Stimulated activated CD4-positive, alpha-beta T cell treated with anti-CD3 and anti-CD28 coated beads, Interleukin-1b, Interleukin-23, amount 100 ng/mL, for 1 hour (primary cell): Measurements from ENCODE around the gene POT1.
"Not testable (repeated sequence)": the region's sequence is repeated elsewhere in the genome, so short reads cannot be mapped to it uniquely, and the experiment has no call there.

Experiments
- DNase-seq, 2 donors: peaks; one replicate each; pipeline ENCODE4 v3.0.0-alpha.2; 2020; ENCODE audit warnings: low read depth in 2 of 2

POT1 gene

GRCh38 chr7:124929467-124930172, at the start of gene POT1:
TSS of gene POT1 (minus strand) at chr7:124929825. CDS start at chr7:124897173, 32,652 bp downstream.
- DNase-seq: peak; percentile 89 to 91

- DNase-seq: not testable (repeated sequence)
These were observed 45.5 kb upstream of the POT1 start for GRCh38 chr7:124975131-124975530.

- DNase-seq: no peak
These were observed 35.9 kb upstream of the POT1 start for GRCh38 chr7:124965553-124965952.

- no peak for DNase-seq
These were observed 30.1 kb upstream of the POT1 start for GRCh38 chr7:124959676-124960075.

GRCh38 chr7:124957952-124958351, 28.3 kb upstream of the POT1 start:
- DNase-seq: not testable (repeated sequence)

- DNase-seq: no peak
These were observed 26.5 kb upstream of the POT1 start for GRCh38 chr7:124956160-124956559.

GRCh38 chr7:124954790-124955189, 25.2 kb upstream of the POT1 start:
- no peak for DNase-seq

- no peak for DNase-seq
These were observed 16.1 kb upstream of the POT1 start for GRCh38 chr7:124945680-124946079.

- DNase-seq: no peak
These were observed 13.8 kb upstream of the POT1 start for GRCh38 chr7:124943472-124943871.

- no peak for DNase-seq
These were observed 12.8 kb upstream of the POT1 start for GRCh38 chr7:124942399-124942798.

GRCh38 chr7:124940306-124940705, 10.7 kb upstream of the POT1 start:
- DNase-seq: no peak

- DNase-seq: no peak
These were observed 8.5 kb upstream of the POT1 start for GRCh38 chr7:124938128-124938527.

GRCh38 chr7:124937076-124937475, 7.5 kb upstream of the POT1 start:
- no peak for DNase-seq

- no peak for DNase-seq
These were observed 5.2 kb upstream of the POT1 start for GRCh38 chr7:124934841-124935240.

- DNase-seq: no peak
These were observed 1.3 kb upstream of the POT1 start for GRCh38 chr7:124930655-124931597.

- DNase-seq: no peak
These were observed 573 bp upstream of the POT1 start for GRCh38 chr7:124930173-124930623.

GRCh38 chr7:124924906-124925305, 4.7 kb downstream of the POT1 start:
- DNase-seq: no peak

- no peak for DNase-seq
These were observed 7.4 kb downstream of the POT1 start for GRCh38 chr7:124922200-124922599.

GRCh38 chr7:124919841-124920240, 9.8 kb downstream of the POT1 start:
- DNase-seq: no peak

- DNase-seq: no peak
These were observed 11.0 kb downstream of the POT1 start for GRCh38 chr7:124918662-124919061.

GRCh38 chr7:124915242-124915641, 14.4 kb downstream of the POT1 start:
- DNase-seq: no peak

- no peak for DNase-seq
These were observed 15.3 kb downstream of the POT1 start for GRCh38 chr7:124914298-124914697.

- no peak for DNase-seq
These were observed 16.7 kb downstream of the POT1 start for GRCh38 chr7:124912972-124913371.
